Endothelial cell of umbilical vein (primary cell): ENCODE results near the gene PPP1R3E. TPM values are rescaled to one million over a fixed set of nuclear protein-coding genes. Genes with fewer than 3 reads are reported as not detected.

ENCODE experiments used
- BruUV-seq: library from RNA; stranded (reverse); fragments of 400-500 nt; replicated peaks from 2 replicates; lab custom pipeline; 2021; lab: Mats Ljungman, UMichigan
- CTCF ChIA-PET: fragments of 300-600, 350-600 bp; sonication (Branson Sonifier 250); formaldehyde crosslinking; loops from one replicate; lab custom pipeline; 2021; ENCODE audit warnings: antibody characterized with exemption, inconsistent platforms; lab: Charles Lee
- POLR2A ChIA-PET: fragments of 300-600, 350-600 bp; sonication (Branson Sonifier 250); formaldehyde crosslinking; loops from one replicate; lab custom pipeline; 2021; ENCODE audit warnings: antibody characterized with exemption, inconsistent platforms; lab: Charles Lee
- DNase-seq: peaks from one replicate; pipeline ENCODE4 v3.0.0-alpha.2; 2011; ENCODE audit warnings: low read depth, low spot score
- FAIRE-seq: peaks from 2 replicates; lab custom pipeline; 2011; peaks lifted over from hg19 to GRCh38; lab: Jason Lieb, UNC
- H2AFZ ChIP-seq: 2 replicates; pipeline ENCODE4 v1.6.0; 2012; ENCODE audit warnings: low read depth, low read length, control low read depth, inconsistent platforms
- H3K27ac ChIP-seq: 2 replicates; pipeline ENCODE4 v1.5.1; 2011; ENCODE audit warnings: low read depth, mild to moderate bottlenecking, control low read depth, low read length, moderate library complexity; ENCODE audit not compliant: insufficient read depth
- H3K27me3 ChIP-seq, 2 experiments: 2 replicates each; pipeline versions ENCODE4 v1.6.0 to v1.6.1; 2011; ENCODE audit warnings: low read length in 2 of 2, mixed read lengths in 1 of 2; ENCODE audit not compliant: control insufficient read depth in 2 of 2, insufficient read depth in 2 of 2
- H3K36me3 ChIP-seq, 2 experiments: 2 replicates in 1 of 2; 3 replicates in 1 of 2; pipeline ENCODE4 v1.5.1; 2011; ENCODE audit warnings: low read length in 2 of 2, mild to moderate bottlenecking in 1 of 2, moderate library complexity in 1 of 2; ENCODE audit not compliant: control insufficient read depth in 2 of 2, insufficient read depth in 2 of 2; ENCODE audit errors: extremely low read depth in 1 of 2
- H3K4me1 ChIP-seq: 3 replicates; pipeline ENCODE4 v1.5.1; 2011; ENCODE audit warnings: mild to moderate bottlenecking, low read length; ENCODE audit not compliant: control insufficient read depth, insufficient read depth; ENCODE audit errors: extremely low read depth
- H3K4me2 ChIP-seq: 2 replicates; pipeline ENCODE4 v1.6.1; 2011; ENCODE audit warnings: low read length, control low read depth, mixed read lengths; ENCODE audit not compliant: insufficient read depth
- H3K4me3 ChIP-seq, 3 experiments: fragments of 200-600 bp in 1 of 3; sonication (generic), shearing (Covaris generic) in 1 of 3; replicated peaks in 1 of 3; 2 replicates each; pipeline ENCODE4 v1.5.1; 2011 to 2016; ENCODE audit warnings: control low read depth in 3 of 3, low read length in 3 of 3, mild to moderate bottlenecking in 2 of 3, inconsistent platforms in 1 of 3, low read depth in 1 of 3, moderate library complexity in 1 of 3; ENCODE audit not compliant: insufficient read depth in 1 of 3
- H3K79me2 ChIP-seq: 2 replicates; pipeline ENCODE4 v1.6.0; 2012; ENCODE audit warnings: low read length, inconsistent platforms; ENCODE audit not compliant: control insufficient read depth, insufficient read depth
- H3K9ac ChIP-seq: replicated peaks from 2 replicates; pipeline ENCODE3; 2011; ENCODE audit warnings: low read length, control low read depth; ENCODE audit not compliant: insufficient read depth; ENCODE audit errors: extremely low read depth
- H3K9me1 ChIP-seq: replicated peaks from 3 replicates; pipeline ENCODE4 v1.6.0; 2011; ENCODE audit warnings: mild to moderate bottlenecking, low read length; ENCODE audit not compliant: control insufficient read depth, insufficient read depth; ENCODE audit errors: extremely low read depth
- H3K9me3 ChIP-seq: replicated peaks from 2 replicates; pipeline ENCODE4 v1.5.1; 2012; ENCODE audit warnings: low read length, inconsistent platforms; ENCODE audit not compliant: control insufficient read depth, insufficient read depth
- H4K20me1 ChIP-seq: replicated peaks from 2 replicates; pipeline ENCODE3; 2011; ENCODE audit warnings: mild to moderate bottlenecking, low read length; ENCODE audit not compliant: control insufficient read depth, insufficient read depth; ENCODE audit errors: extremely low read depth
- CTCF ChIP-seq, 2 donors: IDR thresholded peaks; 1 replicate in 1 of 2; 2 replicates in 1 of 2; pipeline ENCODE4 v1.5.1; 2011; ENCODE audit warnings: low read length in 2 of 2, mild to moderate bottlenecking in 2 of 2, moderate library complexity in 2 of 2, control low read depth in 1 of 2, inconsistent platforms in 1 of 2, low read depth in 1 of 2; ENCODE audit not compliant: insufficient read depth in 1 of 2; ENCODE audit errors: extremely low read depth in 1 of 2
- EZH2 ChIP-seq: IDR thresholded peaks from 2 replicates; pipeline ENCODE4 v1.6.1; 2012; ENCODE audit warnings: borderline replicate concordance, low read depth, mild to moderate bottlenecking, moderate library complexity, low read length, inconsistent platforms; ENCODE audit not compliant: severe bottlenecking
- FOS ChIP-seq: IDR thresholded peaks from 2 replicates; pipeline ENCODE4 v1.6.1; 2011; ENCODE audit warnings: mild to moderate bottlenecking, low read length, moderate library complexity, borderline replicate concordance; ENCODE audit not compliant: insufficient read depth
- GATA2 ChIP-seq: IDR thresholded peaks from 2 replicates; pipeline ENCODE4 v1.7.0; 2011; ENCODE audit warnings: low read depth, mild to moderate bottlenecking, moderate library complexity, mixed read lengths, low read length; ENCODE audit not compliant: insufficient read length, insufficient read depth
- JUN ChIP-seq: IDR thresholded peaks from 2 replicates; pipeline ENCODE4 v1.6.1; 2011; ENCODE audit warnings: borderline replicate concordance, low read depth; ENCODE audit not compliant: insufficient read length, insufficient read depth
- MAX ChIP-seq: IDR thresholded peaks from 2 replicates; pipeline ENCODE4 v1.6.1; 2011; ENCODE audit not compliant: insufficient read depth, insufficient read length
- MYC ChIP-seq: IDR thresholded peaks from one replicate; pipeline ENCODE4 v1.6.1; 2011; ENCODE audit warnings: mild to moderate bottlenecking, low read depth, low read length
- POLR2A ChIP-seq: IDR thresholded peaks from 2 replicates; pipeline ENCODE4 v1.6.1; 2012; ENCODE audit warnings: low read depth, mild to moderate bottlenecking, control low read depth, low read length
- POLR2AphosphoS5 ChIP-seq: IDR thresholded peaks from 2 replicates; pipeline ENCODE4 v1.6.1; 2012; ENCODE audit warnings: low read depth, mild to moderate bottlenecking, control low read depth, low read length, moderate library complexity; ENCODE audit not compliant: insufficient read depth
- dilution Hi-C: fragments of 300-500 bp; cut with MboI; formaldehyde crosslinking; loops from one replicate; pipeline ENCODE4 v1.15.0; 2019; ENCODE audit warnings: low sequenced_read_pairs; ENCODE audit not compliant: extremely low pct_ligation_motif_present
- intact Hi-C: fragments of 100-400 bp; cut with micrococcal nuclease; formaldehyde crosslinking; loops from one replicate; pipeline ENCODE4 v1.10.0; 2022
- polyA plus RNA-seq, 4 experiments: library from polyadenylated mRNA; depleted of rRNA in 3 of 4; stranded (reverse) in 3 of 4; unstranded in 1 of 4; fragments of >200 nt; gene quantifications; 2 replicates each; pipeline versions ENCODE4 v1.2.1 to v1.2.3, GENCODE V29; 2011 to 2012; ENCODE audit warnings: missing spikeins in 1 of 4
- total RNA-seq: library from RNA; stranded (reverse); gene quantifications from 2 replicates; pipeline ENCODE4 v1.2.3, GENCODE V29; 2021

The PPP1R3E gene
- total and polyA plus RNA-seq, 2 donors (not counting 3 experiments of a cell fraction or from before 2014, with no cell fraction given) = 4.3 to 7.4 TPM

- intact Hi-C loops = no loop called here
Measured at GRCh38 chr14:23307687-23308644, 5.3 kb upstream of the PPP1R3E start.

More at GRCh38 chr14:23307687-23308644, 5.3 kb upstream of the PPP1R3E start:
- Histone ChIP-seq H3K27me3 (no peaks in the 10 kb centered on the region), H3K36me3 (peaks cover 0 to 12% of the 10 kb centered on the region in 2 experiments), H3K9me3 (no peaks in the 10 kb centered on the region), H4K20me1 (no peaks in the 10 kb centered on the region), H2AFZ (no peak overlapping the region), H3K4me2 (peak overlapping the region; percentile 88), H3K9ac (peak overlapping the region; percentile 85), H3K27ac (peak overlapping the region; percentile 78), H3K9me1 (no peaks in the 10 kb centered on the region), H3K79me2 (peaks cover 48% of the 10 kb centered on the region), H3K4me3 (peak overlapping the region in 2 of 3 experiments; percentile 89 to 92), H3K4me1 (peaks cover 25% of the 10 kb centered on the region)
- dilution Hi-C loops = no loop called here
- ChIA-PET CTCF (interaction anchor here (1.0 to 3.2 kb wide), 2 partner anchors 14 to 19 kb away, joined by 3 to 17 read pairs; partner anchors contain the start of gene PABPN1), POLR2A (interaction anchor here (1.0 to 1.2 kb wide), 2 partner anchors 13 to 16 kb away, joined by 3 to 6 read pairs; partner anchors contain the start of gene PABPN1)
- BruUV-seq = no TSS peak
- DNase-seq = no peak
- TF ChIP-seq POLR2A (no peak), JUN (no peak), CTCF (IDR thresholded peaks at IDR 0.05; ENCODE audit: extremely low read depth in 1 of 2, insufficient read depth in 1 of 2, low read depth in 1 of 2, low read length in 2 of 2) (no peak), GATA2 (no peak), FOS (no peak), POLR2AphosphoS5 (no peak), MAX (no peak), MYC (no peak), EZH2 (no peak)
- no peak for FAIRE-seq
